ENCODE results near the gene PDE4B.

GRCh38 chr1:66346873-66347272 lies 554.2 kb downstream of the PDE4B start:
- no peak for TF ChIP-seq CTCF (IDR thresholded peaks at IDR 0.05)
- TF ChIP-seq POLR2AphosphoS5 (IDR thresholded peaks at IDR 0.05), result no peak
